Adipocyte (in vitro differentiated cells): ENCODE measurements around the gene ADGRF1.
"Not testable (repeated sequence)": the region's sequence is repeated elsewhere in the genome, so short reads cannot be mapped to it uniquely, and the experiment has no call there.

Source experiments
- DNase-seq: peaks from one replicate; pipeline ENCODE4 v3.0.0-alpha.2; 2015; ENCODE audit warnings: low read depth
- H3K27me3 ChIP-seq: replicated peaks from 2 replicates; pipeline ENCODE4 v1.7.0; 2013; ENCODE audit warnings: mild to moderate bottlenecking, low read length, moderate library complexity; ENCODE audit not compliant: control insufficient read depth, insufficient read depth
- H3K36me3 ChIP-seq: 2 replicates; pipeline ENCODE4 v1.7.0; 2013; ENCODE audit warnings: low read length, mild to moderate bottlenecking, moderate library complexity; ENCODE audit not compliant: control insufficient read depth, insufficient read depth, severe bottlenecking
- H3K4me1 ChIP-seq: 2 replicates; pipeline ENCODE4 v1.7.0; 2013; ENCODE audit warnings: mild to moderate bottlenecking, low read length, moderate library complexity; ENCODE audit not compliant: control insufficient read depth, insufficient read depth
- H3K4me3 ChIP-seq: 2 replicates; pipeline ENCODE4 v1.7.0; 2013; ENCODE audit warnings: mild to moderate bottlenecking, low read length, moderate library complexity
- H3K9ac ChIP-seq: 2 replicates; pipeline ENCODE4 v1.7.0; 2013; ENCODE audit warnings: mild to moderate bottlenecking, low read length, moderate library complexity
- H3K9me3 ChIP-seq: 2 replicates; pipeline ENCODE4 v1.7.0; 2013; ENCODE audit warnings: mild to moderate bottlenecking, low read length, moderate library complexity; ENCODE audit not compliant: control insufficient read depth

Gene ADGRF1

GRCh38 chr6:47042275-47042791 is at the start of gene ADGRF1:
TSS of gene ADGRF1 (minus strand) at chr6:47042332. CDS start at chr6:47029061, 13,271 bp downstream.
- H3K4me3 ChIP-seq: no peak within 1 kb of the TSS
- no peaks in the 10 kb centered on the region for H3K27me3 ChIP-seq

GRCh38 chr6:47090881-47091280 is 48.7 kb upstream of the ADGRF1 start:
- no peaks in the 10 kb centered on the region for H3K27me3 ChIP-seq
- no peak overlapping the region for H3K9ac ChIP-seq
- no peak for DNase-seq
- no peaks in the 10 kb centered on the region for H3K9me3 ChIP-seq
- H3K4me3 ChIP-seq: no peak overlapping the region
- no peaks in the 10 kb centered on the region for H3K36me3 ChIP-seq
- peaks cover 6% of the 10 kb centered on the region for H3K4me1 ChIP-seq

More at GRCh38 chr6:47042275-47042791, at the start of gene ADGRF1:
- no peak for DNase-seq
- no peaks in the 10 kb centered on the region for H3K9me3 ChIP-seq
- no peak within 1 kb of the TSS for H3K9ac ChIP-seq
- H3K36me3 ChIP-seq: no peaks in the 10 kb centered on the region
- peaks cover 4% of the 10 kb centered on the region for H3K4me1 ChIP-seq

- not testable (repeated sequence) for H3K27me3 ChIP-seq, DNase-seq, H3K4me1 ChIP-seq, H3K36me3 ChIP-seq, H3K9ac ChIP-seq, H3K4me3 ChIP-seq, H3K9me3 ChIP-seq
Observed at GRCh38 chr6:47089473-47089872, 47.3 kb upstream of the ADGRF1 start.

- no peak for DNase-seq
- no peaks in the 10 kb centered on the region for H3K36me3 ChIP-seq
- H3K9ac ChIP-seq: no peak overlapping the region
- no peaks in the 10 kb centered on the region for H3K9me3 ChIP-seq
- H3K4me1 ChIP-seq: peaks cover 12% of the 10 kb centered on the region
- H3K27me3 ChIP-seq: no peaks in the 10 kb centered on the region
- H3K4me3 ChIP-seq: no peak overlapping the region
Observed at GRCh38 chr6:47086051-47086770, 44.1 kb upstream of the ADGRF1 start.

GRCh38 chr6:47084610-47085009 is 42.5 kb upstream of the ADGRF1 start:
- no peak overlapping the region for H3K9ac ChIP-seq
- H3K36me3 ChIP-seq: no peaks in the 10 kb centered on the region
- H3K4me1 ChIP-seq: peaks cover 12% of the 10 kb centered on the region
- H3K4me3 ChIP-seq: no peak overlapping the region
- H3K9me3 ChIP-seq: no peaks in the 10 kb centered on the region
- H3K27me3 ChIP-seq: no peaks in the 10 kb centered on the region
- DNase-seq: no peak

- Histone ChIP-seq H3K27me3 (no peaks in the 10 kb centered on the region), H3K4me1 (peaks cover 12% of the 10 kb centered on the region), H3K36me3 (no peaks in the 10 kb centered on the region), H3K9me3 (no peaks in the 10 kb centered on the region), H3K9ac (no peak overlapping the region), H3K4me3 (peak overlapping the region; percentile 20)
- peak; percentile 94 for DNase-seq
Observed at GRCh38 chr6:47083586-47084047, 41.5 kb upstream of the ADGRF1 start.

- Histone ChIP-seq H3K4me1 (peaks cover 12% of the 10 kb centered on the region), H3K27me3 (peaks cover 5% of the 10 kb centered on the region), H3K36me3 (no peaks in the 10 kb centered on the region), H3K4me3 (no peak overlapping the region), H3K9ac (no peak overlapping the region), H3K9me3 (no peaks in the 10 kb centered on the region)
- DNase-seq: no peak
Observed at GRCh38 chr6:47080083-47080596, 38.0 kb upstream of the ADGRF1 start.

GRCh38 chr6:47079638-47080037 is 37.5 kb upstream of the ADGRF1 start:
- no peak overlapping the region for H3K9ac ChIP-seq
- peaks cover 5% of the 10 kb centered on the region for H3K27me3 ChIP-seq
- H3K36me3 ChIP-seq: no peaks in the 10 kb centered on the region
- no peak overlapping the region for H3K4me3 ChIP-seq
- H3K4me1 ChIP-seq: peaks cover 12% of the 10 kb centered on the region
- no peak for DNase-seq
- no peaks in the 10 kb centered on the region for H3K9me3 ChIP-seq

GRCh38 chr6:47078991-47079390 is 36.9 kb upstream of the ADGRF1 start:
- no peak for DNase-seq
- no peak overlapping the region for H3K9ac ChIP-seq
- H3K36me3 ChIP-seq: no peaks in the 10 kb centered on the region
- H3K4me3 ChIP-seq: no peak overlapping the region
- peaks cover 8% of the 10 kb centered on the region for H3K4me1 ChIP-seq
- peaks cover 5% of the 10 kb centered on the region for H3K27me3 ChIP-seq
- no peaks in the 10 kb centered on the region for H3K9me3 ChIP-seq

- no peak for DNase-seq
- no peaks in the 10 kb centered on the region for H3K9me3 ChIP-seq
- peaks cover 5% of the 10 kb centered on the region for H3K27me3 ChIP-seq
- H3K36me3 ChIP-seq: no peaks in the 10 kb centered on the region
- no peak overlapping the region for H3K4me3 ChIP-seq
- no peak overlapping the region for H3K9ac ChIP-seq
- no peaks in the 10 kb centered on the region for H3K4me1 ChIP-seq
Observed at GRCh38 chr6:47076422-47077344, 34.6 kb upstream of the ADGRF1 start.
